B cell (primary cell): ENCODE data around the gene CYBB. TPM values are rescaled to one million over a fixed set of nuclear protein-coding genes. Genes with fewer than 3 reads are reported as not detected.

ENCODE experiments used
- ATAC-seq: fragments of 200-7000 bp; cut with Tn5 transposase; one replicate; pipeline ENCODE4 v1.10.0; 2021; ENCODE audit warnings: low read depth, mild to moderate bottlenecking, moderate number of reproducible peaks, moderate library complexity
- CTCF ChIA-PET: fragments of 350-600 bp; sonication (Branson Sonifier 250); formaldehyde crosslinking; loops from one replicate; lab custom pipeline; 2021; ENCODE audit warnings: antibody characterized with exemption, inconsistent platforms; lab: Charles Lee
- POLR2A ChIA-PET: fragments of 350-600 bp; sonication (Branson Sonifier 250); formaldehyde crosslinking; loops from one replicate; lab custom pipeline; 2021; ENCODE audit warnings: antibody characterized with exemption; lab: Charles Lee
- DNase-seq: peaks from one replicate; pipeline ENCODE4 v3.0.0; 2013
- H2AFZ ChIP-seq: 2 replicates; pipeline ENCODE4 v1.6.1; 2012; ENCODE audit warnings: mild to moderate bottlenecking, low read depth, low read length; ENCODE audit not compliant: insufficient read depth, poor library complexity, severe bottlenecking
- H3K27ac ChIP-seq, 2 donors: 1 replicate in 1 of 2; 2 replicates in 1 of 2; pipeline ENCODE4 v1.5.1; 2012 to 2013; ENCODE audit warnings: low read length in 2 of 2, mild to moderate bottlenecking in 2 of 2, moderate library complexity in 1 of 2
- H3K27me3 ChIP-seq, 4 experiments: fragments of 200-600 bp in 1 of 4; sonication (generic) in 1 of 4; replicated peaks in 1 of 4; 1 replicate in 2 of 4; 2 replicates in 2 of 4; pipeline versions ENCODE4 v1.6.1 to v1.7.0; 2013 to 2016; ENCODE audit warnings: low read length in 3 of 4, mild to moderate bottlenecking in 2 of 4, mixed read lengths in 1 of 4, moderate library complexity in 1 of 4; ENCODE audit not compliant: insufficient read depth in 4 of 4, control insufficient read depth in 3 of 4; ENCODE audit errors: control extremely low read depth in 1 of 4
- H3K36me3 ChIP-seq, 2 experiments: replicated peaks in 1 of 2; 1 replicate in 1 of 2; 2 replicates in 1 of 2; pipeline versions ENCODE4 v1.6.1 to v1.7.1; 2013; ENCODE audit warnings: low read length in 1 of 2; ENCODE audit not compliant: insufficient read depth in 2 of 2, control insufficient read depth in 1 of 2; ENCODE audit errors: control extremely low read depth in 1 of 2, extremely low read depth in 1 of 2
- H3K4me1 ChIP-seq, 2 donors: fragments of 200-600 bp in 1 of 2; sonication (generic) in 1 of 2; 1 replicate in 1 of 2; 2 replicates in 1 of 2; pipeline versions ENCODE4 v1.5.1 to v1.6.1; 2013 to 2017; ENCODE audit warnings: low read length in 2 of 2; ENCODE audit not compliant: control insufficient read depth in 2 of 2, insufficient read depth in 2 of 2
- H3K4me2 ChIP-seq: replicated peaks from 2 replicates; pipeline ENCODE3; 2012; ENCODE audit warnings: mild to moderate bottlenecking, low read depth, low read length; ENCODE audit not compliant: poor library complexity, severe bottlenecking
- H3K4me3 ChIP-seq, 5 experiments: fragments of 200-600 bp in 1 of 5; sonication (generic) in 1 of 5; 1 replicate in 3 of 5; 2 replicates in 2 of 5; pipeline versions ENCODE4 v1.5.1 to v1.7.0; 2011 to 2016; ENCODE audit warnings: low read length in 4 of 5, mild to moderate bottlenecking in 4 of 5, low read depth in 2 of 5, control low read depth in 1 of 5, moderate library complexity in 1 of 5; ENCODE audit not compliant: insufficient read depth in 1 of 5; ENCODE audit errors: control extremely low read depth in 1 of 5, extremely low read depth in 1 of 5
- H3K79me2 ChIP-seq: fragments of 200-600 bp; sonication (generic); one replicate; pipeline ENCODE4 v1.6.0; 2016; ENCODE audit warnings: low read length; ENCODE audit not compliant: control insufficient read depth, insufficient read depth
- H3K9ac ChIP-seq: fragments of 200-600 bp; sonication (generic); 2 replicates; pipeline ENCODE4 v1.6.1; 2017; ENCODE audit warnings: mild to moderate bottlenecking, low read length, moderate library complexity
- H3K9me3 ChIP-seq, 3 donors: one replicate each; pipeline versions ENCODE4 v1.6.1 to v1.7.1; 2013; ENCODE audit warnings: low read length in 2 of 3; ENCODE audit not compliant: control insufficient read depth in 2 of 3, insufficient read depth in 1 of 3; ENCODE audit errors: control extremely low read depth in 1 of 3
- H4K20me1 ChIP-seq: 2 replicates; pipeline ENCODE4 v1.6.0; 2012; ENCODE audit warnings: mild to moderate bottlenecking, low read length; ENCODE audit not compliant: insufficient read depth, control insufficient read depth, poor library complexity, severe bottlenecking
- H3K27ac Mint-ChIP-seq: one replicate; pipeline ENCODE4 v1.8.0; 2021; ENCODE audit warnings: mixed read lengths
- H3K27me3 Mint-ChIP-seq: one replicate; pipeline ENCODE4 v1.8.0; 2021; ENCODE audit warnings: mixed read lengths
- H3K4me1 Mint-ChIP-seq: one replicate; pipeline ENCODE4 v1.8.0; 2021; ENCODE audit warnings: mixed read lengths
- H3K4me3 Mint-ChIP-seq: one replicate; pipeline ENCODE4 v1.8.0; 2021; ENCODE audit warnings: mixed read lengths
- H3K9me3 Mint-ChIP-seq: one replicate; pipeline ENCODE4 v1.8.0; 2022; ENCODE audit warnings: mixed read lengths; ENCODE audit not compliant: insufficient read depth
- CTCF ChIP-seq: fragments of 200-600 bp; IDR thresholded peaks from one replicate; pipeline ENCODE4 v1.8.0; 2022; ENCODE audit warnings: antibody characterized with exemption, mild to moderate bottlenecking
- EZH2 ChIP-seq: IDR thresholded peaks from 2 replicates; pipeline ENCODE4 v1.6.1; 2012; ENCODE audit warnings: borderline replicate concordance, low read depth, mild to moderate bottlenecking, moderate library complexity, low read length; ENCODE audit not compliant: insufficient read depth, poor library complexity, severe bottlenecking
- WGBS: methylation state at CpG from one replicate; pipeline ENCODE4 v1.1.5; 2013; ENCODE audit warnings: missing lambda C conversion rate; ENCODE audit not compliant: insufficient coverage; 5-methylcytosine and 5-hydroxymethylcytosine counted together
- intact Hi-C: fragments of 100-400 bp; cut with micrococcal nuclease; formaldehyde crosslinking; loops from one replicate; pipeline ENCODE4 v1.10.0; 2022
- polyA plus RNA-seq: library from polyadenylated mRNA; depleted of rRNA; stranded (reverse); fragments of >200 nt; gene quantifications from 2 replicates; pipeline ENCODE4 v1.2.3, GENCODE V29; 2012
- total RNA-seq, 2 donors: library from RNA; stranded (reverse); fragments of 120-200 nt in 1 of 2; gene quantifications; 1 replicate in 1 of 2; 2 replicates in 1 of 2; pipeline versions ENCODE4 v1.2.3 to v1.2.4, GENCODE V29; 2013 to 2022

CYBB gene
- total and polyA plus RNA-seq, 2 donors (not counting 1 experiment from before 2014, with no cell fraction given), result 72.1 to 132 TPM

GRCh38 chrX:37840931-37841330, 61.1 kb downstream of the CYBB start:
- Mint-ChIP-seq H3K27me3 (no peaks in the 10 kb centered on the region), H3K9me3 (no peaks in the 10 kb centered on the region), H3K4me1 (peaks cover 5% of the 10 kb centered on the region), H3K4me3 (no peak overlapping the region), H3K27ac (no peak overlapping the region)
- intact Hi-C loops, result no loop called here
- ChIA-PET POLR2A (no interaction called here), CTCF (interaction anchor here (3.1 kb wide), 1 partner anchor 15 kb away, joined by 12 read pairs; no protein-coding TSS in a partner anchor)
- H3K9ac ChIP-seq, result no peak overlapping the region
- H3K36me3 ChIP-seq, result peaks cover 0 to 10% of the 10 kb centered on the region in 2 experiments
- H3K4me3 ChIP-seq, result no peak overlapping the region
- DNase-seq (no peak), ATAC-seq (no peak)
- no peaks in the 10 kb centered on the region for H3K9me3 ChIP-seq
- no peak overlapping the region for H2AFZ ChIP-seq
- no peaks in the 10 kb centered on the region for H3K27me3 ChIP-seq
- TF ChIP-seq EZH2 (no peak), CTCF (no peak)
- H3K79me2 ChIP-seq, result no peaks in the 10 kb centered on the region
- 100% methylated on average over 1 of the region's 3 CpGs for WGBS
- H3K27ac ChIP-seq, result no peak overlapping the region
- H4K20me1 ChIP-seq, result no peaks in the 10 kb centered on the region
- H3K4me2 ChIP-seq, result no peak overlapping the region
- H3K4me1 ChIP-seq, result no peaks in the 10 kb centered on the region

DNA sequence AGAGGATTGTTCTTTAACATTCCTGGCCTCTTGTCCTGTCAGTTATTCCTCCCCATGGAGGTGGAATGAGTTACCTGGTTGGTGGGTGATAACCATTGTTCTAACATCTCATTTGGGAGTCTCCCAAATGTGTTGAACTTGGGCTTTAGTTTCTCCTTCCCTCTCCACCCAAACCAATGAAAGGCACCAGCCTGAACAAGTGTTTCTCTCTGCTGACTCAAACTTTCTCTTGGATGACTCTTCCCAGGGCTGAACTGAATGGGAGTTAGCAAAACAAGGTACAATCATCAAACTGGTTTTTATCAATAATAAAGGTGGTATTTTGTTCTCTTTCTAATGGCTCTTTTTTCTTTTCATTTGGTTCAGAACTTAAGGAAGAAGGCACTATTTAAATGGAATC, 64.8 kb downstream of the CYBB start:
- Mint-ChIP-seq H3K27me3 (no peaks in the 10 kb centered on the region), H3K27ac (no peak overlapping the region), H3K4me1 (peaks cover 14% of the 10 kb centered on the region), H3K4me3 (no peak overlapping the region), H3K9me3 (no peaks in the 10 kb centered on the region)
- Histone ChIP-seq H3K4me3 (no peak overlapping the region), H3K27ac (no peak overlapping the region), H3K79me2 (no peaks in the 10 kb centered on the region), H3K4me2 (no peak overlapping the region), H3K4me1 (peaks cover 4 to 9% of the 10 kb centered on the region in 2 donors), H3K9ac (no peak overlapping the region), H2AFZ (no peak overlapping the region), H3K9me3 (no peaks in the 10 kb centered on the region), H3K27me3 (no peaks in the 10 kb centered on the region), H3K36me3 (peaks cover 0 to 8% of the 10 kb centered on the region in 2 experiments), H4K20me1 (no peaks in the 10 kb centered on the region)
- intact Hi-C loops, result no loop called here
- ChIA-PET CTCF (no interaction called here), POLR2A (no interaction called here)
- ATAC-seq, result no peak
- DNase-seq, result no peak
- TF ChIP-seq CTCF, result no peak
- no peak for TF ChIP-seq EZH2
